ENCODE results near the gene GAPT.

Gene GAPT

DNA sequence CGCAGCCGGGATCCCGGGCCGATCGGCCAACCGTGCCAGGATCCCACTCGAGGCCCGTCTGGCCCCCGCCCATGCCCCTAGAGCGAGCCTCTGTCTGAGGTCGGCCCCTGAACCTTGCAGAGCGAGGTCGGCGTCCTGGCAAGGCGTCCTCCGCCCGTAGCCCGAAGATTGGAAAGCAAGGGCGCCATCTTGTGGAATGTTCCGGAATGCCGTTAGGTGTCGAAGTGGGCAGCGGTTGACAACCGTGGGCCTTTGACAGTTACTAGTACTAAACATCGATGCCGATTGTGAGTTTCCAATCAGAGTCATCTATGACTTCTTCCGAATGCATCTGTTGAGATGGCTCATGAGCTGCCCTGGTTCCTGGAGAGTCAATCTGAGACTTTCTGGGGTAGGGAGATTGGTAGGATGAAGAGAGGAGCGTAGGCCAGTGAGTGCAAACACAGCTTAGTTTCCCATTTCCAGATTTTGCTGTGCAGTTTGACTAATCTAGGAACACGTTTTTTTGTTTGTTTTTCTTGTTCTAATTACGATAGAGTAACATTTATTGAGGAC is 30.4 kb upstream of the GAPT start:
- in situ Hi-C loops (cut with MboI; ENCODE audit: low sequenced_read_pairs) = no loop called here

- in situ Hi-C loops (cut with MboI; ENCODE audit: low sequenced_read_pairs) = no loop called here
Observed at GRCh38 chr5:58462154-58462553, 29.1 kb upstream of the GAPT start.

DNA sequence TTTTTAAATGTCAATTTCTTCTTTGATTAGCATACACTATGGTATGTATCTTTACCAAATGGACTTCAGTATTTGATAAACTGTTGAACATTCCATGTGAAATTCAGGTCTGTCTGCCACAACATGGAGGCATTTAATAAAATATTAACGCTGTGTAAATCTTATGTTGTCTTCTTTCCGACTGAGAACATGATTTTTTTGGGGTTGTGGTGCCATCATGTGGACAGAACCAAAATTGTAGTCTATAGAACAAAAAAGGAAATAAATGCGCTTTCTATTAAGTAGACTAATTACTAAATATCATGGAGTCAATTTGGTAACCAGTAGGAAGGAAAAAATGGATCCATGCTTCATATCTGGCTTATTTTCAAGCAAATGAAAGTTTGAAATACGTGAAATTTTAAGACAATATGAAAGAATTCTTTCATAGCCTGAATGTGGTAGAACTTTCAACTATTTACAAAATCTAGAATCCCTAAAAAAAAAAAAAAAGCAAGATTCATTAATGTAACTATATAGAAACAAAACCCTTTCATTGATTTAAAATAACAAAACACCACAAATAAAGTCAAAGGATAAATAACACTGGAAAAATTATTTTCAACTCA is 28.5 kb upstream of the GAPT start:
- in situ Hi-C loops (cut with MboI; ENCODE audit: low sequenced_read_pairs) = no loop called here

- in situ Hi-C loops (cut with MboI; ENCODE audit: low sequenced_read_pairs) = no loop called here
Observed at GRCh38 chr5:58466939-58467338, 24.3 kb upstream of the GAPT start.

DNA sequence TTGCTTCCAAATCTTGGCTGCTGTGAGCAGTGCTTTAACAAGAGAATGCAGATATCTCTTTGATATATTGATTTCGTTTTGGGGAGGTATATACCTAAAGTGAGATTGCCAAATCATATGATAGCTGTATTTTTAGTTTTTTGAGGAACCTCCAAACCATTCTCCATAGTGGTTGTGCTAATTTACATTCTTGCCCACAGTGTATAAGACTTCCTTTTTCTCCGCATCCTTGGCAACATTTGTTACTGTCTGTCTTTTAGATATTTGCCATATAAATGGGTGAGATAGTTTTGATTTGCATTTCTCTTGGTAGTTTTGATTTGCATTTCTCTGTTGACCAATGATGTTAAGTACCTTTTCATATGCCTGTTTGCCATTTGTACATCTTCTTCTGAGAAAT is 21.3 kb upstream of the GAPT start:
- in situ Hi-C loops (cut with MboI; ENCODE audit: low sequenced_read_pairs) = no loop called here

DNA sequence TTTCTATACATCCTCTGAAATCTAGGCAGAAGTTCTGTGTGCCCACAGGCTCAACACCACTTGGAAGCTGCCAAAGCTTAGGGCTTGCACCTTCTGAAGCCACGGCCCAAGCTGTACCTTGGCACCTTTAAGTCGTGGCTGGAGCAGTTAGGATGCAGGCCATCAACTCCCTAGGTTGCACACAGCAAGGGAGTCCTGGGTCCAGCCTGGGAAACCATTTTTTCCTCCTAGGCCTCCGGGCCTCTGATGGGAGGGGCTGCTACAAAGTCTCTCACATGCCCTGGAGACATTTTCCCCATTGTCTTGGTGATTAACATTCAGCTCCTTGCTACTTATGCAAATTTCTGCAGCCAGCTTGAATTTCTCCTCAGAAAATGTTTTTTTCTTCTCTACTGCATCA is 15.8 kb upstream of the GAPT start:
- in situ Hi-C loops (cut with MboI; ENCODE audit: low sequenced_read_pairs) = loop anchor here (25.0 kb wide), 1 partner anchor 362 kb away; no protein-coding TSS in a partner anchor

DNA sequence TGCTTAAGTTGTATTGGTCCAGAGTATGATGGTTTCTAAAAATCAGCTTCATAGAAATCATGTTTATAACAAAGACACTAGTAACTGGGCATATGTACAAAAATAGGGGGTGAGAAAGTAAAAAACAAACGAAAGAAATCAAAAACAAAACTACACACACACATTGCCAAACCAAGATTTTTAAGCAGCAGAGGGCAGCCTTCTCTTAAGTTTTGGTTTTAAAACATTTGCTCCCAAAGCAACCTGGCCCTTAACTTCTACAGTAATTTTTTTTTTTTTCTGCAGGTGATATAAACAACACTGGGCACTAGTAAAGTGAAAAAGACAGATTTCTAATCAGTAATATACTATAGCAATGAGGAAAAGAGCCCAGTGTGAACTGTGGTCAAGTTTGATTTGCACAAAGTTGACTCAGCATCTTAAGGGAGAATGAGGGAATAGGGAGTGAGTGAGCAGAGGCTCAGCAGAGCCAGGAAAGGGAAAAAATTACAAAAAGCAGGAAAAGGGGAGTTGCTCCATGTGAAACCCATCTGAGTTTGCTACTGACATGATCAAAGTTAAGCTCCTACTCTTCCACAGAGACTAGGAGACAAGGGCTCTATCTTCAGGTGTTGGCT is 13.4 kb upstream of the GAPT start:
- in situ Hi-C loops (cut with MboI; ENCODE audit: low sequenced_read_pairs) = loop anchor here (25.0 kb wide), 1 partner anchor 359 kb away; no protein-coding TSS in a partner anchor

GRCh38 chr5:58481066-58481676 is 10.1 kb upstream of the GAPT start:
- in situ Hi-C loops (cut with MboI; ENCODE audit: low sequenced_read_pairs) = loop anchor here (25.0 kb wide), 1 partner anchor 356 kb away; no protein-coding TSS in a partner anchor

DNA sequence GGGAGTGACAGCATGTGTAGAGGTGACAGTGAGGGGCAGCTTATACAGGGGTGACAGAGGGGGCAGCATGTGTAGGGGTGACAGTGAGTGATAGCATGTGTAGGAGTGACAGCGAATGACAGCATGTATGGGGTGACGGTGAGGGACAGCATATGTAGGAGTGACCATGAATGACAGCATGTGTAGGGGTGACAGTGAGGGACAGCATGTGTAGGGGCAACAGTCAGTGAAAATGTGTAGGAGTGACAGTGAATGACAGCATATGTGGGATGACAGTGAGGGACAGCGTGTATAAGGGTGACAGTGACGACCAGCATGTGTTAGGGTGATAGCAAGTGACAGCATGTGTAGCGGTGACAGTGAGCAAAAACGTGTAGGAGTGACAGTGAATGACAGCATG is 9.4 kb upstream of the GAPT start:
- in situ Hi-C loops (cut with MboI; ENCODE audit: low sequenced_read_pairs) = loop anchor here (25.0 kb wide), 1 partner anchor 355 kb away; no protein-coding TSS in a partner anchor

DNA sequence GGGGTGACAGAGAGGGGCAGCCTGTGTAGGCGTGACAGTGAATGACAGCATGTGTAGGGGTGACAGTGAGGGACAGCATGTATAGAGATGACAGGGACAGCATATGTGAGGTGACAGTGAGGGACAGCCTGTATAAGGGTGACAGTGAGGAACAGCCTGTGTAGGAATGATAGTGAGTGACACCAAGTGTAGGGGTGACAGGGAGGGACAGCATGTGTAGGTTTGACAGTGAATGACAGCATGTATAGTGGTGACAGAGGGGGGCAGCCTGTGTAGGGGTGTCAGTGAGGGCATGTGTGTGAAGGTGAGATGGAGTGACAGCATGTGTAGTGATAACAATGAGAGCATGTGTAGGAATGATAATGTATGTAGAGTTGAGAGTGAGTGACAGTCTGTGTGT is 8.7 kb upstream of the GAPT start:
- in situ Hi-C loops (cut with MboI; ENCODE audit: low sequenced_read_pairs) = loop anchor here (25.0 kb wide), 1 partner anchor 355 kb away; no protein-coding TSS in a partner anchor

DNA sequence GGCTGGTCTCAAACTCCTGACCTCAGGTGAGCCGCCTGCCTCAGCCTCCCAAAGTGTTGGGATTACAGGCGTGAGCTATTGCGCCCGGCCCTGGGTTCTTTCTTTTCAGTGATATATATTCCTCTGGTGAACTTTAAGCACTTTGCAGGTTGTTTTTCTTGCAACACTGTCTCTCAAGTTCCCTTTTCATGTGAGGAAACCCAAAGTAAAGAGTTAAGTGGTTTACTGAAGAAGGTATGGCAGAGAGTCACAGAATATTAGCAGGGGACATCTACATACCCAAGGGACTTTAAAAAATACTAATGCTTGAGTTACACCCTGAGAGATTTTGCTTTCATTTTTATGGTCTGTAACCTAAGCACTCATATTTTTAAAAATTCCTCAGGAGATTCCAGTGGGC is 6.7 kb upstream of the GAPT start:
- in situ Hi-C loops (cut with MboI; ENCODE audit: low sequenced_read_pairs) = loop anchor here (25.0 kb wide), 1 partner anchor 353 kb away; no protein-coding TSS in a partner anchor

GRCh38 chr5:58486290-58486689 is 4.9 kb upstream of the GAPT start:
- in situ Hi-C loops (cut with MboI; ENCODE audit: low sequenced_read_pairs) = loop anchor here (25.0 kb wide), 1 partner anchor 351 kb away; no protein-coding TSS in a partner anchor

DNA sequence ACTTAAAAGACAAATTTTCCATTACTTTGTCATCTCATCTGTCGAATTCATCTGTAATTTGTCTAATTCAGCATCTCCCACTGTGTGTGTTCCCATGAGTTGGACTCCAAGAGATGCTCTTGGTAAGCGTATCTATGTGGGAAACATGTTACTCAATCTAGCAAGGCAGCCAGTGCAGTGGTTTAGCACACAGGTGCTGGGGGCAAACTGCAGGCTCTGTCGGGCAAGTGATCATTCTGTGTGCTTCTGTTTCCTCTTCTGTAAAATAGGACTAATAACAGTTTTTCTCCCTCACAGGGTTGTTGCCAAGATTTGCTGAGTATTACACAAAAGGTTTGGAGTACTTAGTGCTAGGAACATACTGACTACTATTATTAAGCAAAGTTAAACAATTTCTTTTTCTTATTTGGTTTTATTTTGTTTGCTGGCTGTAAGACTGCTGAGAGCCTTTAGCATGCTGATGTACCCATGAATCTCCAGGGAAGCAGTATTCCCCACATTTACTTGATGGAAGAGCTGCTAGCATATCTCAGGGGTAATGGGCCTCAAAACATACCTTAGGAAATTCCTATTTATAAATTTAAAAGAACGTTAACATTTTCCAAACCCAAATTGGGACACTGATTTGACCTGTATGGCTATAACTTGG is 709 bp upstream of the GAPT start:
- in situ Hi-C loops (cut with MboI; ENCODE audit: low sequenced_read_pairs) = loop anchor here (25.0 kb wide), 1 partner anchor 347 kb away; no protein-coding TSS in a partner anchor

DNA sequence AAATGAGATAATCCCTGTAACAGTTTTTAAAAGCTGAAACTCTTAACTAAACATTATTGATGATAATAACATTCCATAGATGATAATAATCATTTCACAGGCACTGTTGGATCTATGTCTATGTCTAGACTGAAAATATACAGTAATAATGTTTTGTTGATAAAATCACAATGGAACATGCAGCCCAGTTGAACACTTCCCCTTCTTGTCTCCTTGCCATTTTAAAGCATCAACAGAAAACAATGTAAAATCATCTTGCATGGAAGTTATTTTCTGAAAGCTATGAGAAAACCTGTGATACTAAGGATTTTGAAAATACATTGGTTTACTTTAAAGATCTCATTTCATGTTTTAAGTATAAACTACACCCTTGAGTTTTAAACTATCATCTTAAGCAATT is 1.9 kb downstream of the GAPT start:
- in situ Hi-C loops (cut with MboI; ENCODE audit: low sequenced_read_pairs) = loop anchor here (25.0 kb wide), 1 partner anchor 344 kb away; no protein-coding TSS in a partner anchor

GRCh38 chr5:58496488-58496887 is 5.3 kb downstream of the GAPT start:
- in situ Hi-C loops (cut with MboI; ENCODE audit: low sequenced_read_pairs) = loop anchor here (25.0 kb wide), 1 partner anchor 341 kb away; no protein-coding TSS in a partner anchor

DNA sequence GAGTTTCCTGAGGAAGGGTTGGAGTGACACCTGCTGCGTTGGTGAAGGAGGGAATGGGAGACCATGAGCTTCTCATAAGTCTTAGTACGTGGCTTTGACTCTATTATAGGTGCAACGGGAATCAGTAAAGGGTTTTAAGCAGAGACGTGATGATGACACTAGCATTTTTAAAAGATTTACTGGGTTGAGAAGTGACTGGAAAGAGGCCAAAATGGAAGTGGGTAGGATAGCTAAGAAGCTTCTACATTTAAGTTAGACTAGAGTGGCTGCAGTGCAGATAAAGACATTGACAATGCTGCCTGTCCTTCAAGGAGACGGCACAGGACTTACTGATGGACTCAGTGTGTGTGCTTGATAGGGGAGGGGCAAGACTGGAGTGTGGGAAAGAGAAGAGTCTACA is 6.2 kb downstream of the GAPT start:
- in situ Hi-C loops (cut with MboI; ENCODE audit: low sequenced_read_pairs) = loop anchor here (25.0 kb wide), 1 partner anchor 340 kb away; no protein-coding TSS in a partner anchor

DNA sequence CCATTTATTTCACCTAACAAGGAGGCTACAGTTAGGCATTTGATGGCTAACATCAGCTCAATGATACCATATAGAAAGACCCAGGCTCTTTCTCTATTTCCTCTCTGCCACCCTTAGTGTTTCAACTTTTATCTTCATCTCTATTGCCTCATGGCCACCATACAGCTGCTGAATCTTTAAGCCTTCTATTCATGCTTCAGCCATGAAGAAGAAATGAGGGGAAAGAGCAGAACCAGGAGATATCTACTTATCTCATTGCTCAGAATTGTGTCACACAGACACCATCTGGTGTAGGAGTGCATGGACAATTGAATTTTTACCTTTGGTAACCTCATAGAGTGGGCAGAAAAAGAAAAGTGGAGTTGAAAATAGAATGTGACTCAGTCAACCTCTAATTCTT is 6.7 kb downstream of the GAPT start:
- in situ Hi-C loops (cut with MboI; ENCODE audit: low sequenced_read_pairs) = loop anchor here (25.0 kb wide), 1 partner anchor 339 kb away; no protein-coding TSS in a partner anchor

DNA sequence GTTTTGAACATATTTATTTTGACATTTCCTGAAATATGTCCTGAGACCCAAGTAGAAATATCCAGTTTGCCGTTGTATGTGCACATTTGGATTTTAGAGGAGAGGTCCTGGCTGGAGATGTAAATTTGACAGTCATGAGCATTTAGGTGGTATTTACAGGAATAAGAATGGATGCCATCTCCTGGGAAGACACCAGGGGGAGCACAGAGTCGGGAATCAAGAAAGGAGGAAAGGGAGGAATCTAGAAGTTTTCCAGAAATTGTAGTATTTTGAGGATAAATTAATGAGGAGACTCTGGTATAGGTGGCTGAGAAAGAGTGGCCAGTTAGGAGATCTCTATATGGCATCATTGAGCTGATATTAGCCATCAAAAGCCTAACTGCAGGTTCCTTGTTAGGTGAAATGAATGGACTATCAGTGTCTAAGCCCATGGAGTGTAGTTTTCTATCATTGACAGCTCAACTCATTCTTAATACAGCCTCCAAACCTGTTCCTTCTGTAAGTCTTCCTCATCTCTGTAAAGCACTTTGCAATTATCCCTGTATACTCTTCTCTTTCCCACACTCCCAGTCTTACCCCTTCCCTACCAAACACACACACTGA is 7.2 kb downstream of the GAPT start:
- in situ Hi-C loops (cut with MboI; ENCODE audit: low sequenced_read_pairs) = loop anchor here (25.0 kb wide), 1 partner anchor 339 kb away; no protein-coding TSS in a partner anchor

DNA sequence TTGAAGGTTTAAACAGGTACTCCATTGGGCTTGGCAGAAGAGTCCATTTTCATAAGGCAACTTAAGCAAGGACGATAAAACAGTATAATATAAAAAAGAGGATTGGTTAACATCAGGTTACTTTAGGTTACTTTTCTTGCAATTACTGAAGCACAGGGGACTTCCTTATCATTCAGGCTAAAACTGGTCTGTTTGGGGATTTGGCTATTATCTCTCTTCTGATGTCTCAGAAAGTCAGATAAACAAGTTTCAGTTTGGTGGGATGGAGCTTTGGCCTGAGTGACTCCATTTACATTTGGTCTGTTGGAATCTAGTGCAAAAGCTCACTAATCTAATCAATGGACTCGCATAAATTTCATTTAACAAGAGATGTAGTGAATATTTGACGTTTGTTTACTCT is 8.0 kb downstream of the GAPT start:
- in situ Hi-C loops (cut with MboI; ENCODE audit: low sequenced_read_pairs) = loop anchor here (25.0 kb wide), 1 partner anchor 338 kb away; no protein-coding TSS in a partner anchor

DNA sequence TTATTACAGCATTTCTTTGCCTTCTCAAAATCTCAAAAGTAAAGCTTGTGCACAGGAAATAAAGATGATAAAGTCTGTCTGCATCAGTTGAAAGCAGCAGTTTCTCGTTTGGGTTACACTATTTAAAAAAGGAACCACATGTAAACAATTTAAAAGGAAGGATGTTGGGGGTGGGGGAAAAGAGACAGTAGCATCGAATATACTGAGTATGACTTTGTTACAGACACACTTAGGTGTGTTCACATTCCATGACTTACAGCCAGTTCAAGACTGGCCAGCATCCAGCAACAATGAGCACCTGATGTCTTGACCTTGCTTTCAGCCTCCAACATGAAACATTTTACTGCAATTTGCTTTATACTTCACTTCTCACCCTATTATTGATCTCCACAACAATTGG is 8.7 kb downstream of the GAPT start:
- in situ Hi-C loops (cut with MboI; ENCODE audit: low sequenced_read_pairs) = loop anchor here (25.0 kb wide), 1 partner anchor 337 kb away; no protein-coding TSS in a partner anchor

Data from HL-60/S4 treated with phorbol 12-myristate 13-acetate at 8.2 ng/mL for 4 days and 3 days (cell line).